Suprapubic skin (tissue), 3 donors: ENCODE data around the gene BFSP1.

ENCODE experiments used
- CTCF ChIP-seq, 2 donors: fragments of 200-600 bp in 1 of 2; fragments of 450-650 bp in 1 of 2; sonication (generic) in 1 of 2; IDR thresholded peaks; one replicate each; pipeline ENCODE4 v1.5.1; 2016 to 2019; ENCODE audit warnings: antibody characterized with exemption in 2 of 2, mild to moderate bottlenecking in 1 of 2, moderate library complexity in 1 of 2
- POLR2A ChIP-seq, 2 donors: fragments of 450-650 bp; IDR thresholded peaks; one replicate each; pipeline ENCODE4 v1.6.1; 2017; ENCODE audit warnings: antibody characterized with exemption in 2 of 2, mild to moderate bottlenecking in 2 of 2, moderate library complexity in 2 of 2

- TF ChIP-seq CTCF (IDR thresholded peaks at IDR 0.05) (no peak), POLR2A (IDR thresholded peaks at IDR 0.05) (no peak)
Observed at GRCh38 chr20:17531665-17532025, 466 bp upstream of the BFSP1 start.
